HG03097 (cell line): ENCODE data around the gene CSNK2A1.
A peak's percentile ranks its signal among the peaks of the same experiment; 100 is the strongest.

Experiments
- ATAC-seq: cut with Tn5 transposase; IDR thresholded peaks from one replicate; pipeline ENCODE4 v1.9.1; 2021; ENCODE audit not compliant: unreplicated experiment, low FRiP score

Gene CSNK2A1

DNA sequence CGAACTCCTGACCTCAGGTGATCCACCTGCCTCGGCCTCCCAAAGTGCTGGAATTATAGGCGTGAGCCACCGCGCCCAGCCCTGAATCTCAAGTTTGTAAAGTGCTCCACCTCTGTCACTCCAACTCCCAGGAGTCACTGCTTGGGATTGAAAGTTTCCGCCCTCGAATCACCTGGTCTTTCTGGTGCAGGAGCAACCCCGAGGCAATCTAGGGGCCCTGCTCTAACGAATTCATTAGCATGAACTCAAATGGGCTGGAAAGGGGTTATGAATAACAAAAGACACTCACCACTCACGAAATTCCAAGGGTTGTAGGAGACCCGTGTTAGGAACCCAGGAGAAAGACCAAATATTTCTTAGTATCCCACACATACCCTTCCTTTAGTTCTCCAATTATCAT lies 109.4 kb downstream of the CSNK2A1 start:
- no peak for ATAC-seq

DNA sequence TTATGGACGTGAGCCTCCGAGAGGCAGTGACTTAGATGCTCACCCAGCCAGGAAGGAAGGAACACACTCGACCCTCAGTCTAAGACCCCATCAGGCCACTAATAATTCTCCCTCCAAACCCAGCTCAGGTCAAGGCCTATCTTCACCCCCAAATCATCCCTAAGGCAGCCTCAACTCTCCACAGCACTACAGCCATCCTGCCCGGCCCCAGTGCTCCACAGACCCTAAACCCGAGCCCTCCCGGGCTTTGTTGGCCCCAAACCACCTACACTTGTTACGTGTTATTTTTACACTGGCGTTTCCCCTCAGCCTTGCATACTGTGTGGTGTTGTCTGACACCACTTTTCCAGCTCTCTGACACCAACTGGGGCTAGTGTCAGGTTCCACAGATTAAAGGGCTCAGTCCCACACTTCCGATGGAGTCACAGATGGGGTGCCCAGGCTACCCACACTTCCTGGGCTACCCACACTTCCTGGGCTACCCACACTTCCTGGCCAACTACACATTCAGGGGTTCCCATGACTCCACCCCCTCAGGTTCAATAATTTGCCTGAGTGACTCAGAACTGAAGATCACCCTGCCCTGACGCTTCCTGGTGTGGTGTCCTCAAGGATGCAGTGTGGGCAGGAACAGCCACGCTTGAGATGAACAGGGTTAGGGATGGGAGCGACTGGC lies 110.2 kb downstream of the CSNK2A1 start:
- ATAC-seq, result peak; percentile 74

DNA sequence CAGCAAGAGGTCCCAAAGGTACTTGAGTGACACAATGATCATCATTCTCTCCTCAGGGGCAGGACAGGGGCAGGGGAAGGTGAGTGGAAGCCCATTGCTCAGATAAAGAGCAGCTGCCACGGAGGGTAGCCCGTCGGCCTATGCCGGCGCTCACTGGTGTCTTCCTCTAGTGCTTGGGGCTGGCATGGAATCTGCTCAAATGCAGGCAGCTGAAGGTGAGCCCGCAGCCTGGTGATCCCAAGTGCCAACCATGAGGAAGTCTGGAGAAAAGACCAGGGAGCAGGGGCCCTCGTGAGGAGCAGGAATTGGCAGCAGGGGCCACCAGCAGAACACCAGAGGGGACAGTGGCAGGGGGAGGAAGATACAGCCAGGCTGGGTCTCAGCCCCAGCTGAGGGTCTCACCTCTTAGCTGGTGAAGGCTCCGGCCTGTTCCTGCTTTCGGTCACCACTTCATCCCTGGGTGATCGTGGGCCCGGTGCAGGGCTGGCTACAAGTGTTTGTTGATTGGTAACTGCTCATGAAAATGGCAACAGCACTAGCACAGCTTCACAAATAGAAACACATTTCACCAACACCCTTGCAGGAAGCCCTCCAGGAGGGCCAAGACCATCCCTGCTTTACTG lies 110.8 kb downstream of the CSNK2A1 start:
- ATAC-seq, result no peak

DNA sequence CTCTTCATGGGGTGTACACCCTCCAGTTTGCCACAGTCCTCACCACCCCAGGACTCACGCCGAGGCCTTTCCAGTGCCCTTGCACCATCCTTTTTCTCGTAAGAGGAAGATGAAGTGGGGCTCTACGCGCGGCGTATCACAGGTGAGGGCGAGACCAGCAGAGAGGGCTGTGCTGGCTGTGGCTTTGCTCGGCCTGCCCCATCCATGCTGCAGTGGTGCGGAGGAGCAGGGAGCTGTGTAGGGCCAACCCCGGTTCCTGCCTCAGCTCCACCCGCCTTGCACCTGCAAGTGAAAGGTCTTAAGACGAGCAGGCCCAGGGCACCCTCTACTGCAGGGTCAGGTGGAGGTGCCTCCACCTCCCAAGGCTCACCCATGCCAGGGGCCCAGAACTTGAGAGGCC lies 111.4 kb downstream of the CSNK2A1 start:
- ATAC-seq, result no peak

DNA sequence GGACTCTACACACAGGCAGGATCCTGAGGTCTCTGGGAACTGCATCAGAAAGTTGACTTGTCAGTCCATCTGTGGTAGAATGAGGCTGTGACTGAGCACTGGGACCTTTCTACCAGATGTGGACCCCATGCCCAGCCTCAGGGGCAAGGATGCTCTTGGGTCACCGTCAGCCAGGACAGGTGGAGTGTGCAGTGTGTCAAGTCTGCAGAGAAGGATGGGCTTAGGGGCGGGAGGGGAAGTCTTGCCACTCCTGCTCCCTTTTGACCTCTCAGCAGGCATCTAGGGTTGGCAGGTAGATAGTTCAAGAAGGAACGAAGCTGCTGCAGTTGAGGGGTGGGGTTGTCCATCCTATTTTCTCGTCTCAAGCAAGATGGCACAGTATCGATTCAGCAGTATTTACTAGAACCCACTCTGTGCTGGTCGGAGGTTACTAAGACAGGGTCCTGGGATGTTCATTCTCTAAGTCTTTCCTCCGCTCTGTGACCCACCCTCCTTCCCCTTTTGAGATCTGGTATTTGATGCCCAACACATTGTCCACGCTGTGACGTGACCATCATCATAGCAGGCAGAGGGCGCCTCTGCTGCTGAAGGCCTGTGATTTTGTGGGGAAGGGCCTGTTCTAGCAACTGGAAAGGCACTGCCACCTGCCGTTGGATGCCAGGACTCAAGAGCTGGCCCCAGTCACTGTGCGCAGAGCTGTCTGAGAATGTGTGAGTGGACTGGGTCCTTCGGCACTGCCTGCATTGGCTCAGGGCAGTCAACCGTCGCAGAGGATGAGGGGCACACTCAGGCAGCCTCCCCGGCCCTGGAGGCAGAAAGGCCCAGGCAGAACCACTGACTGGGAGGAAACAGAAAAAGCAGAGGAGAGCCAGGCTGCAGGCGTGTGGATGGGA lies 112.3 kb downstream of the CSNK2A1 start:
- no peak for ATAC-seq

DNA sequence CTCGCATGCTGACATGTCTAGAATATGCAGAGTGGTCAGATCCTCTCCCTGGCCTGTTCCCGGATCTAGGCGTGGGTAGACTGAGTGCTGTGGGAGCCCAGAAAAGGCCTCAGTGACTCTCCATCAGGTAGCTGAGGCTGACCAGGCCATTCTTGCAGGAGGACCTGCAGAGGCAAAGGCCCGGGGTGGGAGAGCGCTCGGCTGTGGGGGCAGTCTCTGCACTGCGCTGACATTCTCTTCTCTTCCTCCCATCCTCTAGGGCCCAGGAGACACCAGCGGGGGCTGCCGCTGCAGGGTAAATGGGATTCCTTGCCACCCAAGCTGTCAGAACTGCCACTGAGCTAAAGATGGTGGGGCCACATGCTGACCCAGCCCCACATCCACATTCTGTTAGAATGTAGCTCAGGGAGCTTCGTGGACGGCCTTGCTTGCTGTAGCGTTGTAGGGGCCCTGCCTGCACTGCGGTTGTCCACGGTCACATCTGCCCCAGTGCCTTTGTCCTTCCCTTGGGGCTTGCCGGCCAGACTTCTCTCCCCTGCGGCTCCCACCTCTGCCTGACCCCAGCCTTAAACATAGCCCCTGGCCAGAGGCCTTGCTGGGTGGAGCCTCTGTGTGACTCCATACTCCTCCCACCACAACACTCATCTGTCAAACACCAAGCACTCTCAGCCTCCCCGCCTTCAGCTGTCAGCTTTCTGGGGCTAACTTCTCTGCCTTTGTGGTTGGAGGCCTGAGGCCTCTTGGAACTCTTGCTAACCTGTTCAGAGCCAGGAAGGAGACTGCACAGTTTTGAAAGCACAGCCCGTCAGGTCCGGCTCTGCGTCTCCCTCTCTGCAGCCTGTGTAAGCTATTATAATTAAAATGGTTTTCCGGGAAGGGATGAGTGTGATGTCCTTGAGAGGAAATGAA lies 113.2 kb downstream of the CSNK2A1 start:
- ATAC-seq, result no peak

DNA sequence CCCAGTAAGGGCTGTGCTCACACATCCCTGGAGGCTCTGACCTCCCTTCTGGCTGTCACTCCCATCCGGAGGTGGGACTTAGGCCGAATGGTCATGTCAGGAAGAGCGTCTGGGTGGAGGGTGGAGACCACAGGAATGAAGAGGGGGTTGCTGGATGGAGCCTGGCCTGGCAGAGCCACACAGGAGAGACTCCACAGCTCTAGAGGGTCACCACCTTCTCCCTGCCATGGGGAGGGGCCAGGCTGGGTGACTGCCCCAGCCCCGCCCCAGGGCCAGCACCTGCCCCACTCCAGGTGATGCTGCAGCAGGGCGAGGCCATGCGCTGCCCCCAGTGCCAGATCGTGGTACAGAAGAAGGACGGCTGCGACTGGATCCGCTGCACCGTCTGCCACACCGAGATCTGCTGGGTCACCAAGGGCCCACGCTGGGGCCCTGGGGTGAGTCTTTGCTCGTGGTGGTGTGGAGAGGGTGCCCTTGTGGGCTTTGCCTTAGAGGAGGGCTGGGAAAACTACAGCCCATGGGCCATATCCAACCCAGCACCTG lies 114.9 kb downstream of the CSNK2A1 start:
- ATAC-seq, result no peak

DNA sequence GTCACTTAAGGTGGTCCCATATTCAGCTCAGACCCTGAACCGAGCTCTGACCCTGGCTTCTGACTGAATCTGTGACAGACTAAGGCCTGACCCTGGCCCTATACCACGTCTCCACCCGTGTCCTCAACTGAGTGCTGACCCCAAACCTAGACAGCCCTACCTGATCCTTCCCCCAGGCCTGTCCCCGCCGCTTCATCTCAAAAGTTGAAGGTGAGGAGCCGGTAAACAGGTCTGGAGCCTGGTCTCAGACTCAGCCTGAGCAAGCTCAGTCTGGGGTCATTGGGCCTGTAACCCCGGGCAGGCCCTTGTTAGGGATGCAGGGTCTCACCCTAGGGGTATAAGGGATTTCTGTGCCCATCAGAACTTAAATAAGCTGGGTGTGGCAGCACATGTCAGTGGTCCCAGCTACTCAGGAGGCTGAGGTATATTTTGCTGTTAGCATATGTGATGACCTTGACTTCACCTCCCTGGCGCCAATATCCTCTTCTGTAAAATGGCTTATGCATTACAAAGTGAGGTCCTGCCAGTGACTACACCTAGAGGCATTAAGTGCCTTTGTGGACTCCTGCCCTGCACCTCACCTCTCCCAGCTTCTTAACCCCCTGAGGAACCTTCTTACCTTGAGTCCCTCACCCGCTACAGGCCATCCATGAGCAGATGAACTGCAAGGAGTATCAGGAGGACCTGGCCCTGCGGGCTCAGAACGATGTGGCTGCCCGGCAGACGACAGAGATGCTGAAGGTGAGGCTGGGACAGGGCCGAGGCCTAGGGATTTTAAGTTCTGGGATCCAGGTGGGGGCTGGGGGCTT lies 115.5 kb downstream of the CSNK2A1 start:
- no peak for ATAC-seq

DNA sequence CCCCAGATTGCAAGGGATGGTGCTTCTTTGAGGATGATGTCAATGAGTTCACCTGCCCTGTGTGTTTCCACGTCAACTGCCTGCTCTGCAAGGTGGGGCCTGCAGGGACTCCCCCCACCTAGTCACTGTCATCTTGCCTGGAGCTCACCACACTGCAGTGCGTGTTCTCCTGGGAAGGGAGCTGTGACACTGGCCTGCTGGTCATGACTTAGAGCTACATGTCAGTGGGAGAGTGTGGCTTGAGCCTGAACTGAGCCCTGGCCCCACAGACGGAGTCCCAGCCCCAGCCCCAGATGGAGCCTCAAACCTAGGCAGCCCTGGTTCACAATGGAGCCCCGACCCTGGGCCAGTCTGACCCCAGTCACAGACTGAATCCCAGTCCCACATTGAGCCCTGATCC lies 116.2 kb downstream of the CSNK2A1 start:
- ATAC-seq, result no peak

DNA sequence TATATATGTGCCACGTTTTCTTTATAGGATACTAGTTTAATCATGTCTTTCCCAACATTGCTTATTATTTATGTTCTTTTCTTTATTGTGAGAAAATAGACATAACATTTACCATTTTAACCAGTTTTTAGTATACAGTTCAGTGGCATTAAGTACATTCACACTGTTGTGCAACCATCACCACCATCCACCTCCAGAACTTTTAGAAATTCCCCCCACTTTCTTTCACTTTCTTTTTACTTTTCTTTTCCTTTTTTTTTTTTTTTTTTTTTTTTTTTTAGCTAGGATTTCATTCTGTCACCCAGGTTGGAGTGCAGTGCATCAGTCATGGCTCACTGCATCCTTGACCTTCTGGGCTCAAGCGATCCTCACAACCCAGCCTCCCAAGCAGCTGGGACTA lies 117.0 kb downstream of the CSNK2A1 start:
- no peak for ATAC-seq
